ENCODE results near the gene ADH6. TPM values are rescaled to one million over a fixed set of nuclear protein-coding genes. Genes with fewer than 3 reads are reported as not detected.
A peak's percentile ranks its signal among the peaks of the same experiment; 100 is the strongest.
"Not testable (repeated sequence)": the region's sequence is repeated elsewhere in the genome, so short reads cannot be mapped to it uniquely, and the experiment has no call there.

ADH6 gene
- total RNA-seq, 1 donor from 2014 or later: not detected

- no peak for TF ChIP-seq CTCF (conservative IDR thresholded peaks at IDR 0.05; ENCODE audit: low read depth, low read length)
- no peak overlapping the region for H3K4me3 ChIP-seq (ENCODE audit: low read depth, low read length)
- no peak for DNase-seq (ENCODE audit: low read depth)
Measured at GRCh38 chr4:99190336-99190735, 28.7 kb downstream of the ADH6 start.

GRCh38 chr4:99189900-99190299 is 29.1 kb downstream of the ADH6 start:
- DNase-seq (ENCODE audit: low read depth); H3K4me3 ChIP-seq (ENCODE audit: low read depth, low read length): not testable (repeated sequence)

- H3K4me3 ChIP-seq (ENCODE audit: low read depth, low read length): no peak overlapping the region
- no peak for TF ChIP-seq CTCF (conservative IDR thresholded peaks at IDR 0.05; ENCODE audit: low read depth, low read length)
- no peak for DNase-seq (ENCODE audit: low read depth)
Measured at GRCh38 chr4:99186029-99186428, 33.0 kb downstream of the ADH6 start.

GRCh38 chr4:99185581-99185980 is 33.5 kb downstream of the ADH6 start:
- no peak for TF ChIP-seq CTCF (conservative IDR thresholded peaks at IDR 0.05; ENCODE audit: low read depth, low read length)
- no peak for DNase-seq (ENCODE audit: low read depth)
- H3K4me3 ChIP-seq (ENCODE audit: low read depth, low read length): no peak overlapping the region

GRCh38 chr4:99180382-99181070 is 38.5 kb downstream of the ADH6 start:
- DNase-seq (ENCODE audit: low read depth): peak; percentile 50
- no peak overlapping the region for H3K4me3 ChIP-seq (ENCODE audit: low read depth, low read length)
- no peak for TF ChIP-seq CTCF (conservative IDR thresholded peaks at IDR 0.05; ENCODE audit: low read depth, low read length)

GRCh38 chr4:99179626-99180025 is 39.4 kb downstream of the ADH6 start:
- no peak overlapping the region for H3K4me3 ChIP-seq (ENCODE audit: low read depth, low read length)
- TF ChIP-seq CTCF (conservative IDR thresholded peaks at IDR 0.05; ENCODE audit: low read depth, low read length): peak; percentile 0
- no peak for DNase-seq (ENCODE audit: low read depth)

- no peak for TF ChIP-seq CTCF (conservative IDR thresholded peaks at IDR 0.05; ENCODE audit: low read depth, low read length)
- DNase-seq (ENCODE audit: low read depth): no peak
- H3K4me3 ChIP-seq (ENCODE audit: low read depth, low read length): no peak overlapping the region
Measured at GRCh38 chr4:99179178-99179577, 39.9 kb downstream of the ADH6 start.
